Bronchial epithelial cell (primary cell): ENCODE data around the gene GATD1. TPM values are rescaled to one million over a fixed set of nuclear protein-coding genes. Genes with fewer than 3 reads are reported as not detected.

Source experiments
- DNase-seq: peaks from one replicate; pipeline ENCODE4 v3.0.0-alpha.2; 2010; ENCODE audit warnings: low read depth
- FAIRE-seq: peaks from 2 replicates; lab custom pipeline; 2011; peaks lifted over from hg19 to GRCh38; lab: Jason Lieb, UNC
- H3K27me3 ChIP-seq: 2 replicates; pipeline ENCODE4 v1.5.1; 2011; ENCODE audit warnings: low read length; ENCODE audit not compliant: control insufficient read depth, insufficient read depth
- H3K36me3 ChIP-seq: 2 replicates; pipeline ENCODE4 v1.5.1; 2011; ENCODE audit warnings: low read length; ENCODE audit not compliant: control insufficient read depth, insufficient read depth
- H3K4me3 ChIP-seq: 2 replicates; pipeline ENCODE4 v1.5.1; 2011; ENCODE audit warnings: mild to moderate bottlenecking, low read depth, low read length, control low read depth
- CTCF ChIP-seq: IDR thresholded peaks from 2 replicates; pipeline ENCODE4 v1.5.1; 2011; ENCODE audit warnings: mild to moderate bottlenecking, moderate library complexity, low read length, control low read depth, inconsistent platforms; ENCODE audit not compliant: insufficient read depth, severe bottlenecking
- total RNA-seq: library from RNA; depleted of rRNA; stranded (reverse); fragments of >200 nt; gene quantifications from 2 replicates; pipeline ENCODE4 v1.2.1, GENCODE V29; 2014

GATD1 gene
- total RNA-seq, 1 donor from 2014 or later, result 18.7 TPM

GRCh38 chr11:721247-721740 lies 56.0 kb downstream of the GATD1 start:
- Histone ChIP-seq H3K36me3 (peaks cover 40% of the 10 kb centered on the region), H3K4me3 (no peak overlapping the region), H3K27me3 (no peaks in the 10 kb centered on the region)
- FAIRE-seq (no peak), DNase-seq (no peak)
- no peak for TF ChIP-seq CTCF

GRCh38 chr11:720642-721246 lies 56.5 kb downstream of the GATD1 start:
- Histone ChIP-seq H3K4me3 (no peak overlapping the region), H3K36me3 (peaks cover 40% of the 10 kb centered on the region), H3K27me3 (no peaks in the 10 kb centered on the region)
- no peak for FAIRE-seq
- TF ChIP-seq CTCF, result no peak
- no peak for DNase-seq

- no peaks in the 10 kb centered on the region for H3K27me3 ChIP-seq
- no peak overlapping the region for H3K4me3 ChIP-seq
- H3K36me3 ChIP-seq, result peaks cover 39% of the 10 kb centered on the region
- no peak for TF ChIP-seq CTCF
- FAIRE-seq (no peak), DNase-seq (no peak)
These were observed 57.2 kb downstream of the GATD1 start for GRCh38 chr11:720017-720641.

GRCh38 chr11:719214-720016 lies 57.9 kb downstream of the GATD1 start:
- Histone ChIP-seq H3K4me3 (no peak overlapping the region), H3K36me3 (peaks cover 34% of the 10 kb centered on the region), H3K27me3 (no peaks in the 10 kb centered on the region)
- FAIRE-seq (no peak), DNase-seq (no peak)
- no peak for TF ChIP-seq CTCF

Other genes with a start within 250 kb of the GATD1 start
- gene HRAS, start 241.9 kb downstream of the GATD1 start, total RNA-seq, result 150 and 199 TPM in 2 replicates
- 0.26 and 0.38 TPM in 2 replicates for gene LRRC56, start 240.0 kb downstream of the GATD1 start, total RNA-seq
- 0.90 and 1.1 TPM in 2 replicates for gene LMNTD2, start 216.7 kb downstream of the GATD1 start, total RNA-seq
- 44.4 and 45.5 TPM in 2 replicates for gene RASSF7, start 216.5 kb downstream of the GATD1 start, total RNA-seq
- 21.1 and 26.1 TPM in 2 replicates for gene PHRF1, start 201.0 kb downstream of the GATD1 start, total RNA-seq
- gene IRF7, start 161.5 kb downstream of the GATD1 start, total RNA-seq, result 15.3 and 18.2 TPM in 2 replicates
- gene CDHR5, start 152.5 kb downstream of the GATD1 start, total RNA-seq, result not detected in 2 replicates
- not detected in 2 replicates for gene SCT, start 150.3 kb downstream of the GATD1 start, total RNA-seq
- 0.13 TPM in 1 of 2 replicates, not detected in the other for gene DRD4, start 140.2 kb downstream of the GATD1 start, total RNA-seq
- gene DEAF1, start 82.3 kb downstream of the GATD1 start, total RNA-seq, result 23.4 and 26.9 TPM in 2 replicates
- gene TMEM80, start 81.7 kb downstream of the GATD1 start, total RNA-seq, result 9.0 and 28.8 TPM in 2 replicates
- 105 and 169 TPM in 2 replicates for gene EPS8L2, start 71.3 kb downstream of the GATD1 start, total RNA-seq
- 251 and 253 TPM in 2 replicates for gene TALDO1, start 30.0 kb downstream of the GATD1 start, total RNA-seq
- gene CEND1, start 12.6 kb upstream of the GATD1 start, total RNA-seq, result not detected in 2 replicates
- gene SLC25A22, start 20.8 kb upstream of the GATD1 start, total RNA-seq, result 4.4 and 5.3 TPM in 2 replicates
- gene PIDD1, start 27.7 kb upstream of the GATD1 start, total RNA-seq, result 4.4 and 5.0 TPM in 2 replicates
- 211 and 353 TPM in 2 replicates for gene RPLP2, start 32.5 kb upstream of the GATD1 start, total RNA-seq
- 9.0 and 15.6 TPM in 2 replicates for gene PNPLA2, start 41.4 kb upstream of the GATD1 start, total RNA-seq
- gene CRACR2B, start 50.4 kb upstream of the GATD1 start, total RNA-seq, result 0.51 and 0.53 TPM in 2 replicates
- gene CD151, start 55.5 kb upstream of the GATD1 start, total RNA-seq, result 321 and 324 TPM in 2 replicates
- 8.7 and 51.6 TPM in 2 replicates for gene POLR2L, start 65.0 kb upstream of the GATD1 start, total RNA-seq
- 50.8 and 71.6 TPM in 2 replicates for gene TSPAN4, start 65.4 kb upstream of the GATD1 start, total RNA-seq
- gene CHID1, start 133.3 kb upstream of the GATD1 start, total RNA-seq, result 34.1 and 42.6 TPM in 2 replicates
- 9.5 and 17.8 TPM in 2 replicates for gene AP2A2, start 148.4 kb upstream of the GATD1 start, total RNA-seq